ENCODE measurements around the gene CHRNB2.

Gene CHRNB2

DNA sequence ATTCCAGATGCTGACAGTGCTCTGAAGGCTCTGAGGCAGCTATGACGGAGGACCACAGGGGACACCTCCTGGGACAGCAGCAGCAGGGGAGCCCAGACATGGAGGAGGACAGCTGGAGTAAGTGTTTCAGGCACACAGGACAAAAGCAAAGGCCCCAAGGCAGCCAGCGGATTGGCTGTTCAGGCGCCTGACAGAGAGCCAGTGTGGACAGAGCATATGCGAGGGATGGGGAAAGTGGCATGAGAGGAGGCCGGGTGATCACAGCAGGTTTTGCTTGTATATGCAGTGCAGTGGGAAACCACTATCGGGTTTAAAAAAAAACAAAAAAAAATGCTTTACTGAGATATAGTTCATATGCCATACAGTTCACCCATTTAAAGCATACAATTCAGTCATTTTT, 19.1 kb downstream of the CHRNB2 start:
- Histone ChIP-seq H4K20me1 (ENCODE audit: insufficient read depth, low read length) (peaks cover 21% of the 10 kb centered on the region; the same call in 1 of the 2 replicates), H3K4me3 (ENCODE audit: low read length) (no peak overlapping the region)
- TF ChIP-seq, protein P1, sequence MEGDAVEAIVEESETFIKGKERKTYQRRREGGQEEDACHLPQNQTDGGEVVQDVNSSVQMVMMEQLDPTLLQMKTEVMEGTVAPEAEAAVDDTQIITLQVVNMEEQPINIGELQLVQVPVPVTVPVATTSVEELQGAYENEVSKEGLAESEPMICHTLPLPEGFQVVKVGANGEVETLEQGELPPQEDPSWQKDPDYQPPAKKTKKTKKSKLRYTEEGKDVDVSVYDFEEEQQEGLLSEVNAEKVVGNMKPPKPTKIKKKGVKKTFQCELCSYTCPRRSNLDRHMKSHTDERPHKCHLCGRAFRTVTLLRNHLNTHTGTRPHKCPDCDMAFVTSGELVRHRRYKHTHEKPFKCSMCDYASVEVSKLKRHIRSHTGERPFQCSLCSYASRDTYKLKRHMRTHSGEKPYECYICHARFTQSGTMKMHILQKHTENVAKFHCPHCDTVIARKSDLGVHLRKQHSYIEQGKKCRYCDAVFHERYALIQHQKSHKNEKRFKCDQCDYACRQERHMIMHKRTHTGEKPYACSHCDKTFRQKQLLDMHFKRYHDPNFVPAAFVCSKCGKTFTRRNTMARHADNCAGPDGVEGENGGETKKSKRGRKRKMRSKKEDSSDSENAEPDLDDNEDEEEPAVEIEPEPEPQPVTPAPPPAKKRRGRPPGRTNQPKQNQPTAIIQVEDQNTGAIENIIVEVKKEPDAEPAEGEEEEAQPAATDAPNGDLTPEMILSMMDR (IDR thresholded peaks at IDR 0.05; ENCODE audit: low read depth, low read length), result no peak
- no peak for TF ChIP-seq EZH2phosphoT487 (IDR thresholded peaks at IDR 0.05; ENCODE audit: low read depth)

DNA sequence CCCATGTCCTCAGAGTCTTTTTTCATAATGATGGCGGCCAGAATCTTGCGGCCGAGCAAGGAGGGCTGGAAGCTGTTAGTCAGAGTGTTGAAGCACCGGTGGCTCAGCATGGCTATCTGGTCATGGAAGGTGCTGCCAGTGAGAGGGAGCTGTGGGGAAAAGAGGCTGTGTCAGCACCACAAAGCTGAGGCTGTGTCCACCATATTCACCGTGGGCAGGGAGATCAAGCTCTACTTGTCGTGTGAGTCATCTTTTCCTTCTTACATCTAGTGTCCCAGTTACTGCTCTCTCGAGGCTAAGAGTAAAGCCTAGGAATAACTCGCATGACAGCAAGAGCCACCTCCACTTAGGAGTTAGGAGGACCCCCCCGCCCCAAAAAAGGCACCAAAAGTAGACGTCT, 22.2 kb downstream of the CHRNB2 start:
- Histone ChIP-seq H3K27ac (ENCODE audit: low read length) (no peak overlapping the region), H2AFZ (ENCODE audit: low read depth, low read length) (no peak overlapping the region), H3K79me2 (ENCODE audit: low read length) (peaks cover 4% of the 10 kb centered on the region; the same call in 1 of the 2 replicates), H3K9ac (ENCODE audit: low read length) (no peak overlapping the region), H3K4me2 (ENCODE audit: low read length) (no peak overlapping the region), H3K4me1 (ENCODE audit: low read length) (peaks cover 20% of the 10 kb centered on the region), H3K27me3 (ENCODE audit: low read depth, low read length) (no peaks in the 10 kb centered on the region), H3K9me3 (ENCODE audit: insufficient read depth, low read length) (no peaks in the 10 kb centered on the region), H4K20me1 (ENCODE audit: insufficient read depth, low read length) (peaks cover 7% of the 10 kb centered on the region; the same call in 1 of the 2 replicates), H3K4me3 (ENCODE audit: low read length) (no peak overlapping the region), H3K36me3 (replicated peaks; ENCODE audit: low read depth, low read length) (peaks cover 89% of the 10 kb centered on the region)
- TF ChIP-seq EZH2phosphoT487 (IDR thresholded peaks at IDR 0.05; ENCODE audit: low read depth), result no peak
- TF ChIP-seq, protein P1 (IDR thresholded peaks at IDR 0.05; ENCODE audit: low read depth, low read length), result no peak

More for the DNA sequence above, 19.1 kb downstream of the CHRNB2 start:
- Histone ChIP-seq H3K9me3 (ENCODE audit: insufficient read depth, low read length) (no peaks in the 10 kb centered on the region), H3K4me1 (ENCODE audit: low read length) (peaks cover 34% of the 10 kb centered on the region), H3K27me3 (ENCODE audit: low read depth, low read length) (no peaks in the 10 kb centered on the region), H3K9ac (ENCODE audit: low read length) (no peak overlapping the region), H2AFZ (ENCODE audit: low read depth, low read length) (no peak overlapping the region), H3K4me2 (ENCODE audit: low read length) (no peak overlapping the region), H3K27ac (ENCODE audit: low read length) (no peak overlapping the region), H3K36me3 (replicated peaks; ENCODE audit: low read depth, low read length) (peaks cover 95% of the 10 kb centered on the region), H3K79me2 (ENCODE audit: low read length) (peaks cover 5% of the 10 kb centered on the region; the same call in 1 of the 2 replicates)

DNA sequence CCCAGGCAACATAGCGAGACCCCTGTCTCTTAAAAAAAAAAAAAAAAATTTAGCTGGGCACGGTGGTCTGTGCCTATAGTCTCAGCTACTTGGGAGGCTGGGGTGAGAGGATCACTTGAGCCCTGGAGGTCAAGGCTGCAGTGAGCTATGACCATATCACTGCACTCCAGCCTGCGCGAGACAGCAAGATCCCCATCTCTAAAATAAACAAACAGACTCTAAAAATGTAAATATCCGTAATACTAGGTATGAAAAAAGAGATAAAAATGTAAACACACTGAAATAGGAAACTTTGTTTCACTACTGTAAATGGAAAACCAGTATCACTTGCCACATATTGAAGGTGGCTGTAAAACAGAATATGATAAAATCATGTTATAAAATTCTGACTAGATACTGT, 23.2 kb downstream of the CHRNB2 start:
- no peak overlapping the region for H2AFZ ChIP-seq (ENCODE audit: low read depth, low read length)
- no peak overlapping the region for H3K27ac ChIP-seq (ENCODE audit: low read length)
- H3K4me2 ChIP-seq (ENCODE audit: low read length), result no peak overlapping the region
- no peak overlapping the region for H3K9ac ChIP-seq (ENCODE audit: low read length)
- TF ChIP-seq, protein P1 (IDR thresholded peaks at IDR 0.05; ENCODE audit: low read depth, low read length), result no peak
- no peak for TF ChIP-seq EZH2phosphoT487 (IDR thresholded peaks at IDR 0.05; ENCODE audit: low read depth)
- peaks cover 86% of the 10 kb centered on the region for H3K36me3 ChIP-seq (replicated peaks; ENCODE audit: low read depth, low read length)
- H3K27me3 ChIP-seq (ENCODE audit: low read depth, low read length), result no peaks in the 10 kb centered on the region
- peaks cover 4% of the 10 kb centered on the region; the same call in 1 of the 2 replicates for H3K79me2 ChIP-seq (ENCODE audit: low read length)
- H4K20me1 ChIP-seq (ENCODE audit: insufficient read depth, low read length), result 0 out of 2 replicates have a peak, but pooled peaks cover 6% of the 10 kb centered on the region
- peaks cover 10% of the 10 kb centered on the region for H3K4me1 ChIP-seq (ENCODE audit: low read length)
- no peak overlapping the region for H3K4me3 ChIP-seq (ENCODE audit: low read length)
- no peaks in the 10 kb centered on the region for H3K9me3 ChIP-seq (ENCODE audit: insufficient read depth, low read length)

DNA sequence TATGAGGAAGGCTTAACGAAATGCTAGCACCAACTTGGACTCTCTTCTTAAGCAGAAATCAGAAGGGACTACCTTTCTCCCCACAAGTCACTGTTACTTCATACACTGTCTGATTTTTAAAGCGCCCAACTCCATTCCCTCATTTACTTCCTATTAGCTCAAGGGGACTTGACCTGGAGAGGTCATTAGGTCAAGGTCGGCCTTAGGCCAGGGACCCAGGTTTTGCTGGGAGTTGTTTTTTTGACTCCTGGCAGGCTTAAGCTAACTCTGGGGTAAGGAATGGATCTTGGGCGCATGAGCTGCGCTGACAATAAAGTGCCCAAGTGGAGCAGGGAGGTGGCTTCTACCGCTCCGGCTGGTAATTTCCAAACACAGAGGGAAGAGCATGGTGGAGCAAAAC, 23.6 kb downstream of the CHRNB2 start:
- Histone ChIP-seq H3K27me3 (ENCODE audit: low read depth, low read length) (no peaks in the 10 kb centered on the region), H3K9ac (ENCODE audit: low read length) (no peak overlapping the region), H3K79me2 (ENCODE audit: low read length) (peaks cover 4% of the 10 kb centered on the region; the same call in 1 of the 2 replicates), H4K20me1 (ENCODE audit: insufficient read depth, low read length) (0 out of 2 replicates have a peak, but pooled peaks cover 6% of the 10 kb centered on the region), H3K27ac (ENCODE audit: low read length) (no peak overlapping the region), H3K4me2 (ENCODE audit: low read length) (no peak overlapping the region), H2AFZ (ENCODE audit: low read depth, low read length) (no peak overlapping the region), H3K4me3 (ENCODE audit: low read length) (no peak overlapping the region), H3K9me3 (ENCODE audit: insufficient read depth, low read length) (no peaks in the 10 kb centered on the region), H3K36me3 (replicated peaks; ENCODE audit: low read depth, low read length) (peaks cover 85% of the 10 kb centered on the region), H3K4me1 (ENCODE audit: low read length) (peaks cover 6% of the 10 kb centered on the region)
- no peak for TF ChIP-seq EZH2phosphoT487 (IDR thresholded peaks at IDR 0.05; ENCODE audit: low read depth)
- TF ChIP-seq, protein P1 (IDR thresholded peaks at IDR 0.05; ENCODE audit: low read depth, low read length), result no peak

Measured in OCI-LY3 (cell line).